Endothelial cell (in vitro differentiated cells): ENCODE data around the gene VPS13D. TPM values are rescaled to one million over a fixed set of nuclear protein-coding genes. Genes with fewer than 3 reads are reported as not detected.

Experiments
- DNase-seq: peaks from one replicate; pipeline ENCODE4 v3.0.0; 2021; ENCODE audit warnings: low spot score
- H3K27ac Mint-ChIP-seq: one replicate; pipeline ENCODE4 v1.8.0; 2021; ENCODE audit warnings: mixed read lengths, inconsistent platforms; ENCODE audit not compliant: unreplicated experiment
- H3K27me3 Mint-ChIP-seq: one replicate; pipeline ENCODE4 v1.8.0; 2021; ENCODE audit warnings: mild to moderate bottlenecking, moderate library complexity, mixed read lengths, inconsistent platforms; ENCODE audit not compliant: unreplicated experiment
- H3K36me3 Mint-ChIP-seq: one replicate; pipeline ENCODE4 v1.8.0; 2021; ENCODE audit warnings: mild to moderate bottlenecking, low read depth, mixed read lengths, inconsistent platforms; ENCODE audit not compliant: unreplicated experiment
- H3K4me1 Mint-ChIP-seq: one replicate; pipeline ENCODE4 v1.8.0; 2021; ENCODE audit warnings: mild to moderate bottlenecking, mixed read lengths, inconsistent platforms; ENCODE audit not compliant: unreplicated experiment
- H3K4me3 Mint-ChIP-seq: one replicate; pipeline ENCODE4 v1.8.0; 2021; ENCODE audit warnings: mild to moderate bottlenecking, mixed read lengths, inconsistent platforms; ENCODE audit not compliant: unreplicated experiment
- H3K9me3 Mint-ChIP-seq: one replicate; pipeline ENCODE4 v1.8.0; 2021; ENCODE audit warnings: mixed read lengths, inconsistent platforms; ENCODE audit not compliant: unreplicated experiment
- total RNA-seq: library from RNA; stranded (reverse); fragmentation: NEBNext Ultra II Directional; extraction: Animal tissue kit (Norgen Biotek cat#: 25700); gene quantifications from one replicate; pipeline ENCODE4 v1.2.1, GENCODE V29; 2021; ENCODE audit not compliant: unreplicated experiment
- TF ChIP-seq, protein P1 (sequence below): fragments of 200-600 bp; sonication (generic); IDR thresholded peaks from one replicate; pipeline ENCODE4 v1.5.0; 2021; ENCODE audit warnings: antibody characterized with exemption; ENCODE audit not compliant: unreplicated experiment

VPS13D gene
- total RNA-seq, 1 donor from 2014 or later, result 37.8 TPM

DNA sequence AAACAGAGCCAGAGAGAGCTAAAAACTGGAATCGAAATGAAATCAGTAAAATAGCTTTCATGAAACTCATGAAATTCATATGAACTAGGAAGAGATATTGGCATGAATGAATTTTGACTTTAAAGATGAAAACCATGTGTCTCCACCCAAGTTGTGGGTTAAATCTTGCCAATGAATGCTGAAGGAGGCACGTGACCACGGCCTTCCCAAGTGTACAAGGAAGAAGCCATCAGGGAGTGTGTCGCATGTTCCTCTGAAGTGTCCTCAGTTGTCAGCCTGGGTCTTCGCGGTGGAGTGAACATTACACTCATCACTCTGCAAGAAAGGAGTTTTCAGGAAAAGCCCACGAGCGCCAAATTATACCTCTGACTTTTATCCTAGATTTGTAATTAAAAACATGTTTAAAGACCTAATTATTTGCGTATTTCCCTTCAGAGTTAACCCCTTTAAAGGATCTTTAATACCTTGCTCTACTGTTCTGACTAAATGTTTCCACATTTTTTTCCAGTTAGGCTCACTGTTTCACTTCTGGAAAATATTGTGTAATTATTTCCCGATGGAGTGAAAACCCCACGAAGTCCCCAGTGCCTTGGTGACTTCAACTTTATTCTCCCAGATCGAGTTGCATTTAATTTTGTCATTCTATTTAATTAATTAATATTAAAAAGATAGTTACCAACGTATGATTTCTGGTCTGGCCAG, 269.9 kb downstream of the VPS13D start:
- TF ChIP-seq, protein P1, sequence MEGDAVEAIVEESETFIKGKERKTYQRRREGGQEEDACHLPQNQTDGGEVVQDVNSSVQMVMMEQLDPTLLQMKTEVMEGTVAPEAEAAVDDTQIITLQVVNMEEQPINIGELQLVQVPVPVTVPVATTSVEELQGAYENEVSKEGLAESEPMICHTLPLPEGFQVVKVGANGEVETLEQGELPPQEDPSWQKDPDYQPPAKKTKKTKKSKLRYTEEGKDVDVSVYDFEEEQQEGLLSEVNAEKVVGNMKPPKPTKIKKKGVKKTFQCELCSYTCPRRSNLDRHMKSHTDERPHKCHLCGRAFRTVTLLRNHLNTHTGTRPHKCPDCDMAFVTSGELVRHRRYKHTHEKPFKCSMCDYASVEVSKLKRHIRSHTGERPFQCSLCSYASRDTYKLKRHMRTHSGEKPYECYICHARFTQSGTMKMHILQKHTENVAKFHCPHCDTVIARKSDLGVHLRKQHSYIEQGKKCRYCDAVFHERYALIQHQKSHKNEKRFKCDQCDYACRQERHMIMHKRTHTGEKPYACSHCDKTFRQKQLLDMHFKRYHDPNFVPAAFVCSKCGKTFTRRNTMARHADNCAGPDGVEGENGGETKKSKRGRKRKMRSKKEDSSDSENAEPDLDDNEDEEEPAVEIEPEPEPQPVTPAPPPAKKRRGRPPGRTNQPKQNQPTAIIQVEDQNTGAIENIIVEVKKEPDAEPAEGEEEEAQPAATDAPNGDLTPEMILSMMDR, result no peak
- H3K4me1 Mint-ChIP-seq, result no peaks in the 10 kb centered on the region
- H3K36me3 Mint-ChIP-seq, result peaks cover 8% of the 10 kb centered on the region
- peaks cover 7% of the 10 kb centered on the region for H3K27me3 Mint-ChIP-seq
- no peaks in the 10 kb centered on the region for H3K9me3 Mint-ChIP-seq
- no peak for DNase-seq
- no peak overlapping the region for H3K4me3 Mint-ChIP-seq
- H3K27ac Mint-ChIP-seq, result no peak overlapping the region

DNA sequence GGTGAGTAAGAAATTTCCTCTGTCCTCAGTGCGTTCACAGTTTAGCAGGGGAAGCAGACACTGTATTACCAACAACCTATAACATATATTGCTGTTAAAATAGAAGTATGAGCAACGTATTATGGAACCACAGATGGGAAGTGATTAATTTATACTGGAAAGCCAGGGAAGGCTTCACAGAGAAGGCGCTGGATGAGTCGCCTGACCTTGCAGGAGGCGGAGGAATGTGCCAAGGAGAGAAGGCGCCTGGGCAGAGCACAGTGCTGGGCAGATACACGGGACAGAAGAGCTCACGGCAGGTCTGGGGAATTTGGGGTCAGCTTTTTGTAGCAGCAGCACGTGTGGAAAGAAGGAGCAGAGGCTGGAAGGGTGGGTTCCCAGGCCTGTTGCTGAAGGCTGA, 271.8 kb downstream of the VPS13D start:
- no peaks in the 10 kb centered on the region for H3K4me1 Mint-ChIP-seq

DNA sequence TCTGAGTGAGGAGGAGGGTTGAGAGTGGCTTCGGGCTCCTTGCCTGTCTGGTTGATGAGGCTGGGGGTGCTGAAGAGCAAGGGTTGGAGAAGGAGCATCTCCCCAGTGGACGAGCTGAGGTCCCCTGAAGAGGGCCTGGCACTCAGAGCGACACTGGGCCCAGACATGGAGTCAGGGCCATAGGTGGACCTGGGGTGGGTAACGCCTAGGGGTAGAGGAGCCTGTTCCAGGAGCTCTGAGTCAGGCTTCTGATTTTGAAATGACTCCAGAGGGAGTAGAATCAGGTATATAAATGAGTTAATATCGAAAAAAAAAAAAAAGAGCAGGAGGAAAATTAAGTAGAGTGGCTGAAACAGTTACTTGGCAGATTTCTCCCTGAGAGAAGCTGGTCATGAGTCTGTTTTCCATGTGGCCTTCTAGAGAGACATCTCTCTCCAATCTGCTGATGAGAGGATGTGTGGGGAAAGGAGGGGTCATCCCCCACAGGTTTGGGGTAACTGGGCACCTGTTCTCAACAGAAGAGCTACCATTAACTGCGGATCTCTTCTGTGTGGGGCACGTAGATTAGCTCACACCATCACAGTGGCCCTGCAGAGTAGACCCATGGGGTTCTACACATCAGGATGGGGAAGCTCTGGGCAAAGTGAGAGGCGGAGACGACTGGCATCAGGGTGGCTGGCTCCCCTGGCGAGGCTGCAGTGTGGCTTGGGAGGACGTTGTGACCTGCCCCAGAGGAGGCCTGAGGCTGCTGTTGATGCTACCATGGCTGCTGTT, 272.7 kb downstream of the VPS13D start:
- no peak for DNase-seq
- Mint-ChIP-seq H3K9me3 (no peaks in the 10 kb centered on the region), H3K27ac (no peak overlapping the region), H3K36me3 (peaks cover 21% of the 10 kb centered on the region), H3K27me3 (peaks cover 6% of the 10 kb centered on the region), H3K4me3 (no peak overlapping the region), H3K4me1 (no peaks in the 10 kb centered on the region)
- TF ChIP-seq, protein P1, result no peak

More for the DNA sequence above, 271.8 kb downstream of the VPS13D start:
- H3K27me3 Mint-ChIP-seq, result peaks cover 7% of the 10 kb centered on the region
- TF ChIP-seq, protein P1, result no peak
- H3K27ac Mint-ChIP-seq, result no peak overlapping the region
- H3K36me3 Mint-ChIP-seq, result peaks cover 19% of the 10 kb centered on the region
- no peak for DNase-seq
- no peaks in the 10 kb centered on the region for H3K9me3 Mint-ChIP-seq
- H3K4me3 Mint-ChIP-seq, result no peak overlapping the region

DNA sequence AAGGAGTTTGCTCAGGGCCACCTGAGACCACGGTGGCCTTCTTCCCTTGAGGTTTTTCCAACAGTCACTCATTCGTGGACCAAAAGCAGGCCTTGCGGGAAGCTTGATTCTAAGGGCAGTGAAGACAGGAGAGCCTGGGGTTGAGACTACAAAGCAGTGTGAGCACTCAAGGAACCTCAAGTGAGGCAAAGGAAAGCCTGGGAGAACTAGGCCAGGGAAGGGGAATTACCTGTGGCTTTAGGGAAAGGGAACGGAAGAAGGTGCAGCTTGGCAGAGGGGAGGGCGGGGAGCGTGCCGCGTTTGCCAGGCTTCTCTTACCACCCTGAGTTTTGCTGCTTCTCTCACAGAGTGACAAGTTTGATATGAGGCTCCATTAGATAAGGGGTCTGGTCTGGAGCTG, 273.9 kb downstream of the VPS13D start:
- Mint-ChIP-seq H3K27me3 (peaks cover 6% of the 10 kb centered on the region), H3K4me1 (no peaks in the 10 kb centered on the region), H3K9me3 (no peaks in the 10 kb centered on the region), H3K4me3 (no peak overlapping the region), H3K27ac (no peak overlapping the region), H3K36me3 (peaks cover 13% of the 10 kb centered on the region)
- DNase-seq, result no peak
- TF ChIP-seq, protein P1, result no peak

DNA sequence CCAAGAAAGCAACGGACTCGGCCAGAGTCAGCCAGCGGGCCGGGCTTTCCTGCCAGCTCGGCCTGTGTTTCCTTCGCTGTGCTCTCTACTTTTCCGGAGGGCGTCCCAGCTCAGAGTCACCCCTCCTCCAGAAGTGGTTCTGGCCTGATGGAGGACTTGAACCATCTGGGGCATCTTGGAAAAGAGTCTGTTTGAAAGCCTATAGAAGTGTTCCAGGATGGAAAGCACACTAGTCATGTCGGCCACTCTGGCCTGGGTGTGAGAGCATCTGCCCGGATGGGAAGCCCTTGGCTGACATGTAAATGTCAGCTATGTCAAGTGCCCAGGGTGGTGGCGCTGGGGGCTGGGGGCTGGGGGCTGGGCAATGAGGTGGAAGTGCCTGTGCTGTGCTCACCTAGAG, 274.8 kb downstream of the VPS13D start:
- Mint-ChIP-seq H3K36me3 (peaks cover 13% of the 10 kb centered on the region), H3K27me3 (peaks cover 6% of the 10 kb centered on the region), H3K4me1 (peaks cover 1% of the 10 kb centered on the region), H3K4me3 (no peak overlapping the region), H3K9me3 (no peaks in the 10 kb centered on the region), H3K27ac (no peak overlapping the region)
- no peak for DNase-seq
- TF ChIP-seq, protein P1, result no peak
